DLD1 (cell line): Measurements from ENCODE around the gene AGBL3.
"Not testable (repeated sequence)": the region's sequence is repeated elsewhere in the genome, so short reads cannot be mapped to it uniquely, and the experiment has no call there.

Source experiments
- in situ Hi-C: cut with HindIII; loops from 2 replicates; pipeline ENCODE4 v1.10.0; 2017; ENCODE audit warnings: low sequenced_read_pairs

Gene AGBL3

GRCh38 chr7:135165862-135166261, 179.6 kb downstream of the AGBL3 start:
- in situ Hi-C loops = no loop called here

GRCh38 chr7:135166338-135166990, 180.2 kb downstream of the AGBL3 start:
- in situ Hi-C loops = no loop called here

GRCh38 chr7:135167365-135167917, 181.1 kb downstream of the AGBL3 start:
- in situ Hi-C loops = no loop called here

GRCh38 chr7:135168001-135168400, 181.7 kb downstream of the AGBL3 start:
- in situ Hi-C loops = no loop called here

GRCh38 chr7:135168489-135169140, 182.3 kb downstream of the AGBL3 start:
- in situ Hi-C loops = no loop called here

GRCh38 chr7:135169141-135169963, 183.0 kb downstream of the AGBL3 start:
- in situ Hi-C loops = no loop called here

GRCh38 chr7:135169964-135170273, 183.6 kb downstream of the AGBL3 start:
- in situ Hi-C loops = no loop called here

- in situ Hi-C loops = no loop called here
Observed at GRCh38 chr7:135170274-135170997, 184.1 kb downstream of the AGBL3 start, which contains the start of gene CYREN. CYREN (minus strand) TSS chr7:135170707; CDS start chr7:135168922, 1,785 bp downstream.

- in situ Hi-C loops = not testable (repeated sequence)
Observed at GRCh38 chr7:135170998-135171481, 184.7 kb downstream of the AGBL3 start.

GRCh38 chr7:135171581-135172291, 185.4 kb downstream of the AGBL3 start:
- in situ Hi-C loops = not testable (repeated sequence)

- in situ Hi-C loops = not testable (repeated sequence)
Observed at GRCh38 chr7:135173916-135174315, 187.6 kb downstream of the AGBL3 start.

GRCh38 chr7:135174941-135175340, 188.6 kb downstream of the AGBL3 start:
- in situ Hi-C loops = no loop called here

GRCh38 chr7:135175931-135176330, 189.6 kb downstream of the AGBL3 start:
- in situ Hi-C loops = no loop called here

GRCh38 chr7:135177028-135177696, 190.9 kb downstream of the AGBL3 start:
- in situ Hi-C loops = no loop called here

- in situ Hi-C loops = no loop called here
Observed at GRCh38 chr7:135178364-135178763, 192.1 kb downstream of the AGBL3 start.

- in situ Hi-C loops = no loop called here
Observed at GRCh38 chr7:135179321-135179925, 193.1 kb downstream of the AGBL3 start.

GRCh38 chr7:135180122-135180521, 193.8 kb downstream of the AGBL3 start:
- in situ Hi-C loops = no loop called here

GRCh38 chr7:135181261-135181928, 195.1 kb downstream of the AGBL3 start:
- in situ Hi-C loops = no loop called here
